ENCODE data around the gene OPCML.

GRCh38 chr11:132734217-132734616 is 798.1 kb downstream of the OPCML start:
- TF ChIP-seq, protein P1, sequence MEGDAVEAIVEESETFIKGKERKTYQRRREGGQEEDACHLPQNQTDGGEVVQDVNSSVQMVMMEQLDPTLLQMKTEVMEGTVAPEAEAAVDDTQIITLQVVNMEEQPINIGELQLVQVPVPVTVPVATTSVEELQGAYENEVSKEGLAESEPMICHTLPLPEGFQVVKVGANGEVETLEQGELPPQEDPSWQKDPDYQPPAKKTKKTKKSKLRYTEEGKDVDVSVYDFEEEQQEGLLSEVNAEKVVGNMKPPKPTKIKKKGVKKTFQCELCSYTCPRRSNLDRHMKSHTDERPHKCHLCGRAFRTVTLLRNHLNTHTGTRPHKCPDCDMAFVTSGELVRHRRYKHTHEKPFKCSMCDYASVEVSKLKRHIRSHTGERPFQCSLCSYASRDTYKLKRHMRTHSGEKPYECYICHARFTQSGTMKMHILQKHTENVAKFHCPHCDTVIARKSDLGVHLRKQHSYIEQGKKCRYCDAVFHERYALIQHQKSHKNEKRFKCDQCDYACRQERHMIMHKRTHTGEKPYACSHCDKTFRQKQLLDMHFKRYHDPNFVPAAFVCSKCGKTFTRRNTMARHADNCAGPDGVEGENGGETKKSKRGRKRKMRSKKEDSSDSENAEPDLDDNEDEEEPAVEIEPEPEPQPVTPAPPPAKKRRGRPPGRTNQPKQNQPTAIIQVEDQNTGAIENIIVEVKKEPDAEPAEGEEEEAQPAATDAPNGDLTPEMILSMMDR (IDR thresholded peaks at IDR 0.05): no peak
- TF ChIP-seq POLR2AphosphoS5 (IDR thresholded peaks at IDR 0.05; ENCODE audit: insufficient read depth in 1 of 2, low read depth in 1 of 2) (no peak), POLR2A (IDR thresholded peaks at IDR 0.05) (no peak)

Data from vagina (tissue), 2 donors.